Uterus (tissue), 4 donors: Measurements from ENCODE around the gene DOCK3. TPM values are rescaled to one million over a fixed set of nuclear protein-coding genes. Genes with fewer than 3 reads are reported as not detected.

ENCODE experiments used
- DNase-seq, 2 donors: peaks; one replicate each; pipeline ENCODE4 v3.0.0-alpha.2; 2019 to 2020
- H3K27ac ChIP-seq, 2 donors: fragments of 200-600 bp; sonication (generic); 1 replicate in 1 of 2; 2 replicates in 1 of 2; pipeline ENCODE4 v1.5.1; 2016 to 2018
- H3K27me3 ChIP-seq, 2 donors: fragments of 200-600 bp; sonication (generic); one replicate each; pipeline ENCODE4 v1.5.1; 2018 to 2019; ENCODE audit warnings: control low read depth in 1 of 2
- H3K36me3 ChIP-seq, 2 donors: fragments of 200-600 bp; sonication (generic); one replicate each; pipeline ENCODE4 v1.5.1; 2019; ENCODE audit warnings: control low read depth in 1 of 2
- H3K4me1 ChIP-seq, 2 donors: fragments of 200-600 bp; sonication (generic); one replicate each; pipeline ENCODE4 v1.5.1; 2018 to 2019; ENCODE audit warnings: control low read depth in 1 of 2
- H3K4me3 ChIP-seq, 2 donors: fragments of 200-600 bp; sonication (generic); 1 replicate in 1 of 2; 2 replicates in 1 of 2; pipeline ENCODE4 v1.5.1; 2018 to 2019; ENCODE audit warnings: mild to moderate bottlenecking in 1 of 2
- H3K9me3 ChIP-seq, 2 donors: fragments of 200-600 bp; sonication (generic); one replicate each; pipeline ENCODE4 v1.5.1; 2019; ENCODE audit warnings: control low read depth in 1 of 2
- CTCF ChIP-seq, 4 experiments: fragments of 200-600 bp in 2 of 4; fragments of 450-650 bp in 2 of 4; sonication (generic) in 2 of 4; IDR thresholded peaks; one replicate each; pipeline ENCODE4 v1.5.1; 2016 to 2019; ENCODE audit warnings: antibody characterized with exemption in 4 of 4, mild to moderate bottlenecking in 2 of 4, moderate library complexity in 1 of 4
- POLR2A ChIP-seq, 2 donors: fragments of 450-650 bp; IDR thresholded peaks; one replicate each; pipeline ENCODE4 v1.6.1; 2016; ENCODE audit warnings: antibody characterized with exemption in 2 of 2, mild to moderate bottlenecking in 1 of 2, moderate library complexity in 1 of 2
- intact Hi-C: fragments of 100-400 bp; cut with DNase I; formaldehyde crosslinking; loops from one replicate; pipeline ENCODE4 v1.15.1; 2023; ENCODE audit warnings: low total_unique reads
- total RNA-seq, 4 donors: library from RNA; depleted of rRNA in 3 of 4; stranded (reverse); fragments of >200 nt in 3 of 4; gene quantifications; one replicate each; pipeline versions ENCODE4 v1.1.0 to v1.2.4, GENCODE V29; 2014 to 2023
- donor health status: DM: yes; HTN: yes; CAD: no.

DOCK3 gene
- total RNA-seq, 4 donors from 2014 or later = under 0.01 to 1.6 (median 0.46) TPM

GRCh38 chr3:51282931-51283330 lies 608.2 kb downstream of the DOCK3 start:
- no peak for DNase-seq
- TF ChIP-seq CTCF (IDR thresholded peaks at IDR 0.05) = no peak
- TF ChIP-seq POLR2A (IDR thresholded peaks at IDR 0.05) = no peak
- H3K36me3 ChIP-seq = no peaks in the 10 kb centered on the region
- no peak overlapping the region for H3K27ac ChIP-seq
- intact Hi-C loops = no loop called here
- no peaks in the 10 kb centered on the region for H3K9me3 ChIP-seq
- H3K27me3 ChIP-seq = no peaks in the 10 kb centered on the region
- H3K4me1 ChIP-seq = no peaks in the 10 kb centered on the region
- no peak overlapping the region for H3K4me3 ChIP-seq

DNA sequence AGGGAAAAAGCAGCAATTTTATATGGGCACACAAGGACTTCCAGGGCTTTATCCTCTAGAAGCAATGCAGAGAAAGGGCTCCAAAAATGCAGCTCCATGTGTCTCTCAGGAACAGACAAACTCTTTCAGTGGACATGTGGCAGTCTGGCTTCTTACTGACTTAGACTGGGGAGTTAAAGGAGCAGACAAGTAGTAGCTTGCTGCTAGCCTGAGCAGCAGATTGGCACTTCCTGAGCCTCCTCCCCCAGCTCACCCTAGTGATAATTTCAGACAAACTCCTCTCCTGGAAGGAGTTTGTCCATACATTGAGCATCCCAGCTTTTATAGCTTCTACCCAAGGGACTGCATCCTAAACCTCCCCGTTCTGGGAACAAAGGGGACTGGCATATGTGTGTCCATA lies 608.7 kb downstream of the DOCK3 start:
- Histone ChIP-seq H3K27me3 (no peaks in the 10 kb centered on the region), H3K4me1 (no peaks in the 10 kb centered on the region), H3K27ac (no peak overlapping the region), H3K9me3 (no peaks in the 10 kb centered on the region), H3K36me3 (no peaks in the 10 kb centered on the region), H3K4me3 (no peak overlapping the region)
- no peak for TF ChIP-seq POLR2A (IDR thresholded peaks at IDR 0.05)
- no peak for TF ChIP-seq CTCF (IDR thresholded peaks at IDR 0.05)
- DNase-seq = no peak
- intact Hi-C loops = no loop called here

DNA sequence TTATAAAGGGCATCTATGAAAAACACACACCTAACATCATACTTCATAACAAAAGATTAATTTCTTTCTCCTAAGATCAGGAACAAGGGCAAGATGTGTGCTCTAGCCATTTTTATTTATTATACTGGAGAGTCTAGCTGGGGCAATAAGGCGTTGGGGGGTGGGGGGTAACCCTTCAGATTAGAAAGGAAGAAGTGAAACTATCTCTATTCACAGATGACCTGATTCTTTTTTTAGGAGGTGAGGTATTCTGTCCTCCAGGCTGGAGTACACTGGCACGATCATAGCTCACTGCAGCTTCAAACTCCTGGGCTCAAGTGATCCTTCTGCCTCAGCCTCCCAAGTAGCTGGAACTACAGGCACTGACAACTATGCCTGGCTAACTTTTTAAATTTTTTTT lies 620.9 kb downstream of the DOCK3 start:
- Histone ChIP-seq H3K4me3 (no peak overlapping the region), H3K27ac (no peak overlapping the region), H3K9me3 (no peaks in the 10 kb centered on the region), H3K4me1 (no peaks in the 10 kb centered on the region), H3K27me3 (no peaks in the 10 kb centered on the region), H3K36me3 (no peaks in the 10 kb centered on the region)
- no peak for DNase-seq
- no peak for TF ChIP-seq CTCF (IDR thresholded peaks at IDR 0.05)
- no peak for TF ChIP-seq POLR2A (IDR thresholded peaks at IDR 0.05)
- intact Hi-C loops = no loop called here

- intact Hi-C loops = no loop called here
- H3K27ac ChIP-seq = no peak overlapping the region
- TF ChIP-seq CTCF (IDR thresholded peaks at IDR 0.05) = no peak
- TF ChIP-seq POLR2A (IDR thresholded peaks at IDR 0.05) = no peak
- no peak for DNase-seq
- H3K27me3 ChIP-seq = no peaks in the 10 kb centered on the region
- no peaks in the 10 kb centered on the region for H3K4me1 ChIP-seq
- H3K4me3 ChIP-seq = no peak overlapping the region
- H3K9me3 ChIP-seq = no peaks in the 10 kb centered on the region
- H3K36me3 ChIP-seq = no peaks in the 10 kb centered on the region
These were observed 622.6 kb downstream of the DOCK3 start for GRCh38 chr3:51297333-51297732.

DNA sequence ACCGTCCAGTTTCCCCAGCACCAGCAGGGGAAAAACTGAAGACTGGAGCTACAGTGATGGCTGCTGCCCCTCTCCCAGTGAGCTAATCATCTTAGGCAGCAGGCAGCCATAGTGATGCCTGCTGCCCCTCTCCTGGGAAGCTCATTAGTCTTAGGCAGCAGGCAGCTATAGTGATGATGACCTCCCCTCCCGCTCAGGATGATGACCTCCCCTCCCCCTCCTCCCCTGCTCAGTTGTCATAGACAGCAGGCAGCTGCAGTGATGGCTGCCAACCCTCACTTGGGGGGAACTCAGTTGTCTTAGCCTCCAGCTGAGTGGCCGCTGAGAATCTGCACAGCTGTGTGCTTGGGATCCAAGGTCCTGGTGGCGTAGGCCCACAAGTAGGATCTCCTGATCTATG lies 629.5 kb downstream of the DOCK3 start:
- Histone ChIP-seq H3K27ac (no peak overlapping the region), H3K4me1 (no peaks in the 10 kb centered on the region), H3K27me3 (no peaks in the 10 kb centered on the region), H3K36me3 (no peaks in the 10 kb centered on the region), H3K4me3 (no peak overlapping the region), H3K9me3 (no peaks in the 10 kb centered on the region)
- intact Hi-C loops = no loop called here
- DNase-seq = no peak
- no peak for TF ChIP-seq CTCF (IDR thresholded peaks at IDR 0.05)
- TF ChIP-seq POLR2A (IDR thresholded peaks at IDR 0.05) = no peak
